GM19023 (cell line): Measurements from ENCODE around the gene LTN1.
"Not testable (repeated sequence)": the region's sequence is repeated elsewhere in the genome, so short reads cannot be mapped to it uniquely, and the experiment has no call there.

Experiments used
- ATAC-seq: cut with Tn5 transposase; IDR thresholded peaks from one replicate; pipeline ENCODE4 v1.9.1; 2021; ENCODE audit warnings: mild to moderate bottlenecking, moderate library complexity; ENCODE audit not compliant: unreplicated experiment

Gene LTN1

DNA sequence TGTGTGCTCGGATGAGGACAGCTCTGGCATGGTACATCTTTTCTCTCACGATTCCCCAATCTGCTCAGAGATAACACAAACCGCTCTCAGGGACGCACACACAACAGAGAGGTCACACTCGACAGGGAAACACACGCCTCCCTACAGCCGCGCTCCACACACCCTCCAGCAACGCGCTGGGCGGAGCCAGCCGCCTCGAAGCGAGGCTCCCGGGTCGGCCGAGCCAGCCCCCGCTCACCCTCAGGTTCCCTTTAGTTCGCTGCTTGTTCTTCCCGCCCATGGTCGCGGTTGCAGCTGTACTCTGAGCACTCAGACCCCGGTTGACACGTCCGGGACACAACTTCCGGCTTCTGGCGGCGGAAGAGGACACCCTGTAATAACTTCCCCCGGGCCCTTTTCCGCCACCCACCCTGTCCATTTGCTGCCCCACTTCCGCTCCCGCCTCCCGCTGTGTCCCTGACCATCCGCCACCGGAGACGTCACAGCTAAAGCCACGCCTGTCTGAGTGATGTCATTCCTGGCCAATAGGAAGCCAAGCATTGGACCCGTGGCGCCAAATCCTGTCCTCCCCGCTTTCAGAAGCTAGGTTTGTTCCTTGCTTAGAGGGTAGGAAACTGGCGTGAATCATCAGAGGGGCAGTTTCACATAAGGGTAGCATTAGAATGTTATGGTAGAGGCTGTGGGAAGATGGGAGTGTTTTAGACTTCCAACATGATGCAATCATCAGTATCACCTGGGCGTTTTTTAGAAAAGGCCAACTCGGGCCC is at the start of gene LTN1:
TSS of gene LTN1 (minus strand) at position 352 of the 767 bp plus-strand sequence. CDS start at position 280, 72 bp downstream.
- ATAC-seq: peak; percentile 99

DNA sequence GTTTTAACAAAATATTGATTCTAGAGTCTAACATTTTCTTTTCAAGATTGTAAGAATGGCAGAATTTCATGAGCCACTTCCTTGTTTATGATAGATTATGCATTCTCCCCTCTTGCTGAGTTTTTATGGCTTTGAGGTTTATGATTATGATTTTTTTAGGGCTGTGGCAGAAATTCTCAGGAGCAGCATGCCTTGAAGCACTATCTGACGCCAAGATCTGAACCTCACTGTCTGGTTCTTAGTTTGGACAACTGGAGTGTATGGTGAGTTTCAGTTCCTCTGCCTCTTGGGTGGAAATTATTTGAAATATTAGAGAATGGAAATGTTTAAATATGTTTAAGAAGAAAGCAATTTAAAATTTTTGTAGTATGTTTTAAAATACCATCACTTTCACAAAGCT is 42.0 kb upstream of the LTN1 start:
- no peak for ATAC-seq

GRCh38 chr21:29033871-29034270 is 41.2 kb upstream of the LTN1 start:
- no peak for ATAC-seq

DNA sequence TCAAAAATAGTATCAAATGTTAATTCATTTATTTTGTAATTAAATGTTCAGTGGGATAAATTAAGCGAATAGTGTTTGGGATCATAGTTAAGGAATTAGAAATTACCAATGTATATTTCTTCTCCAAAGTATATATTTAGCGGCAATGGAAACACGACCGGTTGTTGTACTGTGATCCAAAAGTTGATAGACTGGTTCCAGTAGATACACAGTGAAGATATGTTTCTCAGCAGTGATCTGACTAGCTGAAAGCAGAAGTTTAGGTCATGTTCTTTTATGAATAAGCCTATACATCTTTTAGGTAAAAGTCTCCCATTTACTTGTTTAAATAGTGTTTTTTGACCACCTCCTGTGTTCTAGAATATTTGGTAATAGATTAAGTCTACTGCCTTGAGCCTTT is 40.6 kb upstream of the LTN1 start:
- ATAC-seq: no peak

DNA sequence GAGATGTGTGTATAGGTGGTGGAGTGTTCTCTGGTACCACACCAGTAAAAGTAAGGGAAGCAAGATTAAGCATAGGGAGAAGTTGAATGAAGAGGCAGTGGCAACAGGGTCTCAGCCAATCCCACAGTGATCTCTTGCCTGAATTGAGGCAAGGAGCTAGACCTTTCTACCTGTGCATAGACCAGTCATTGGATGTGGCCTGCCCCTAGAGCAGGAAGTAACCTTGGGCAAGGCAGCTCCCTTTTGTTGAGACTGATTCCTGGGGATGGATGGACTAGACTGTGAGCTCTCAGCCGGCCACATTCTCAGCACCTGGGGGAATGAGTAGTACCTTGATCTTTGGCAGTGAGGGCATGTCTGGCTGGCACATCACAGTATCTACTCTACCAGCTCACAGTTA is 38.2 kb upstream of the LTN1 start:
- ATAC-seq: no peak

GRCh38 chr21:29029524-29029923 is 36.8 kb upstream of the LTN1 start:
- ATAC-seq: no peak

DNA sequence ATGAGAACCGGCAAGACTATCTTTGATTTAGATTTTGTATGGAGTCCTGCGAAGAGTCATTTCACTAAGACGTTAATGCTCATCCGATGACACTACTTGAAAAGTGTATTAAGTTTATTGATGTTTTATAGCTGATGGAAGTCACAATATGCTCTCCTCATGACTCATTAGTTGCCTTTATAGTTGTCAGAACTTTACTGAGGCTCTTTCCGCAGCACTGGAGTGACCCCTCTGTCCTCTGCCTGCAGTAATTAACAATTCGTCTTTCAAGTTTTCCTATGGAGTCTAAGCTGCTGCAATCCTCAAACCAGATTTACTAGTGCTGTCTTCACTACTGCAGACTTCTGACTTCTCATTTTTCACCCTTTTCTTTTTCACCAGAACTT is 32.6 kb upstream of the LTN1 start:
- ATAC-seq: no peak

DNA sequence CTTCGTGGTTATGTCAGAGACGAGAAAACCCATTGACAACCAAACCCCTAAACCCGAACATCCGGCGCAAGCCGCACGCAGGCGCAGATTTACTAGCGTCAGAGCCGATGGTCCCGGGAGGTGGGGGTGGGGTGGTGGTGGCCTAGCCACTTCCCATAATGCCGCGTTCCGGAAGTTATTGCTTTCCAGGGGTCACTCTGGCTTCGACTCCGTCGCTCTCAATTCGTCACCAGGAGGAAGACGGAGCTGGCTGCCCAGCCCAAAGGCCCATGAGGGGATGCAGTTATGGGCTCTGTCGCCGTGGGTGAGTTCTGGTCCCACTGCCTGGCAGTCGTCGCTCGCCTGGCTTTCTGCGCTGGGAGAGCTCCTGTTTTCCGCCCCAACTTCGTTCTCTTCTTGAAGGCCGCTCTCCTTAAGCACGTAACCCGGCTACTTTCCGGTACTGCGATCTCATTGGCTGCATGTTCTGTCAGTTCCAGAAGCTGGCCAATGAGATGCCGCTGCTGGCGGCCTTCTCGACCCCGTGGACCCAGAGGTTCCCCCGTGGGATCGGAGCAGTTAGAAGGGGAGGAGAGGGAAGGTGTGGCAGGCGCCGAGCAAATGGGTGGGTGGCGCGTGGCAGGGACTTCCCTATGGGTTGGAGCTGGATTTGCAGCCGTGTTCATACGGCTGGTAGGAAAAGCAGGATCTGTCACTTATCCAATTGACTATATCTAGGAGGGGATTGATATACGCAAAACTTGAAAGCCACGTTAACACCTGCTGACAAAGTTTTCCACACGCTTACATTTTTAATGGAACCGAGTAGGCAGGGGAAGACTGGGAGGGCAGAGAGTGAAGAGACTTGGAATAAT is 32.0 kb upstream of the LTN1 start, which contains the start of gene USP16:
TSS of gene USP16 (plus strand) at position 195 of the 854 bp plus-strand sequence. CDS start 3,246 bp downstream, outside the sequence.
- peak; percentile 99 for ATAC-seq

DNA sequence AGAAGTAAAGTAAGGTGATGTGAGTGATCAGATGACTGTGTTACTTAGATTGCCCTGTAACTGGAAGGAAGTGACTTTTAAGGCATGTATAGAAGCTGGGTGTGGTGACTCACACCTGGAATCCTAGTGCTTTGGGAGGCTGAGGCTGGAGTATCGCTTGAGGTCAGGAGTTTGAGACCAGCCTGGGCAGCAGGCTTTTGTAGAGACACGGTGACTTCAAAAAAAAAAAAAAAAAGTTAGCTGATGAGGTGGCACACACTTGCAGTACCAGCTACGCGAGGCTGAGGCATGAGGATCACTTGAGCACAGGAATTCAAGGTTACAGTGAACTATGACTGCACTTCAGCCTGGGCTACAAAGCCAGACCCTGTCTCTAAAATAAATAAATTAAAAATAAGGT is 29.5 kb upstream of the LTN1 start:
- no peak for ATAC-seq

- no peak for ATAC-seq
These were observed 25.9 kb upstream of the LTN1 start for GRCh38 chr21:29018540-29018939.

GRCh38 chr21:29017639-29018237 is 25.1 kb upstream of the LTN1 start:
- ATAC-seq: no peak

DNA sequence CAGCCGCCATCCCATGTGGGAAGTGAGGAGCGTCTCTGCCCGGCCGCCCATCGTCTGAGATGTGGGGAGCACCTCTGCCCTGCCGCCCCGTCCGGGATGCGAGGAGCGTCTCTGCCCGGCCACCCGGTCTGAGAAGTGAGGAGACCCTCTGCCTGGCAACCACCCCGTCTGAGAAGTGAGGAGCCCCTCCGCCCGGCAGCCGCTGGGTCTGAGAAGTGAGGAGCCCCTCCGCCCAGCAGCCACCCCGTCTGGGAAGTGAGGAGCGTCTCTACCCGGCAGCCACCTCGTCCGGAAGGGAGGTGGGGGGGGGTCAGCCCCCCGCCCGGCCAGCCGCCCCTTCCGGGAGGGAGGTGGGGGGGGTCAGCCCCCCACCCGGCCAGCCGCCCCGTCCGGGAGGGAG is 18.6 kb upstream of the LTN1 start:
- not testable (repeated sequence) for ATAC-seq

GRCh38 chr21:29008367-29008766 is 15.7 kb upstream of the LTN1 start:
- no peak for ATAC-seq

DNA sequence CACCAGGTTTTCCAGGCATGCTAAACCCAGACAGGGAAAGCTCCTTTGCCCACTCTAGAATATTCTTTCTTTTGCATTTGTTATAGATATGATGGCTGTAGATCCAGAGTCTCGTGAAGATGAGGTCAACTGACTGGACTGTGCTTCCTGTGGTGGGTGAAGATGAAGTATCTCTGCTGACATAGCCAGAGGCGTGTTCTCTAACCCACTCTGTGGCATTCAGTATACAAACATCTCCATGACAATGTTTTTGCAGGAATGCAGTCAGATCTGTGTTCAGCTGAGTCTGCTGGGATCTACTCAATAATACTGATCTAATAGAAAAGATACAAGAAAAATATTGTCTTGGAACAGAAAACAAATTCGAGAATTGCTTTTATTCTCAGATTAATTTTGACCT is 15.1 kb upstream of the LTN1 start:
- ATAC-seq: no peak

- no peak for ATAC-seq
These were observed 14.5 kb upstream of the LTN1 start for GRCh38 chr21:29007135-29007534.

GRCh38 chr21:29005696-29006095 is 13.0 kb upstream of the LTN1 start:
- no peak for ATAC-seq

- ATAC-seq: peak; percentile 99
These were observed 9.9 kb upstream of the LTN1 start for GRCh38 chr21:29002442-29003144.

- ATAC-seq: no peak
These were observed 584 bp upstream of the LTN1 start for GRCh38 chr21:28993293-28993629.

- no peak for ATAC-seq
These were observed 684 bp downstream of the LTN1 start for GRCh38 chr21:28991861-28992525.

DNA sequence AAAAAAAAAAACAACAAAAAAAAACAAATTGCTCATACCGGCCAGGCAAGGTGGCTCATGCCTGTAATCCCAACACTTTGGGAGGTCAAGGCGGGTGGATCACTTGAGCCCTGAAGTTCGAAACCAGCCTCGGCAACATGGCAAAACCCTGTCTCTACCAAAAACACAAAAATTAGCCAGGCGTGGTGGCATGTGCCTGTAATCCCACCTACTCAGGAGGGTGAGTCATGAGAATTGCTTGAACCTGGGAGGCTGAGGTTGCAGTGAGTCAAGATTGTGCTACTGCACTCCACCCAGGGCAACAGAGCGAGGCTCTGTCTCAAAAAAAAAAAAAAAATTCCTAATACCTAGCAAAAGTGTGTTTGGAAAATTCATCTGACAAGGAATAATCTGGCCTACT is 4.5 kb downstream of the LTN1 start:
- ATAC-seq: not testable (repeated sequence)

DNA sequence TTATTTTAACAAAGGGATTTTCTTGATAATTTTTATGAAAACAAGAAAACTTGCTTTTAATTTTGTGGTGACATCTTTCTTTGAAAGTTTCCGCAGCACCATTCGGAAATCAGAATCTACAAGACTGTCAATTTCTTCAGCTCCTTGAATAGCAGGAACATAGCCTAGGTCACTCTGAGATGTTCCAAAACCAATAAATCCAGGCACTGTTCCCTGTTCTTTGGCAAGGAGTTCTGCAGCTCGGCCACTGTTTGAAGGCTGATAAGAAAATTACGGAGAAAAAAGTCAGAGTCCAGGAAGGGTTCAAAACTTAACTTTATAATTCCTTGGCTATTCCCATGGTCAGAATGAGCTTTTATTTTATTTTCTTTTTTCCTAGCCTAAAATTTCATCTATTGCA is 6.0 kb downstream of the LTN1 start:
- ATAC-seq: no peak
